HCT116 (cell line): ENCODE data around the gene DOCK10. TPM values are rescaled to one million over a fixed set of nuclear protein-coding genes. Genes with fewer than 3 reads are reported as not detected.

ENCODE experiments used
- ATAC-seq: fragments of 200-7000 bp; cut with Tn5 transposase; 2 replicates; pipeline ENCODE4 v1.9.1; 2020; ENCODE audit warnings: mild to moderate bottlenecking, moderate library complexity
- BruUV-seq: library from RNA; stranded (reverse); fragments of 400-500 nt; replicated peaks from 2 replicates; lab custom pipeline; 2021; lab: Mats Ljungman, UMichigan
- CTCF ChIA-PET: fragments of 300-600 bp; sonication (Branson Sonifier 250); formaldehyde crosslinking; loops from one replicate; lab custom pipeline; 2021; ENCODE audit warnings: antibody characterized with exemption; lab: Charles Lee
- POLR2A ChIA-PET: fragments of 300-600, 350-600 bp; sonication (Branson Sonifier 250); formaldehyde crosslinking; loops from one replicate; lab custom pipeline; 2021; ENCODE audit warnings: antibody characterized with exemption; lab: Charles Lee
- RAD21 ChIA-PET, 2 experiments: fragments of 300-600 bp; sonication (Branson Sonifier 250); formaldehyde crosslinking; loops; one replicate each; lab custom pipeline; 2023; ENCODE audit warnings: low total read pairs in 2 of 2; ENCODE audit not compliant: uncharacterized antibody in 2 of 2, unreplicated experiment in 2 of 2, low non-redundant PET in 1 of 2; lab: Charles Lee
- DNase-seq: peaks from one replicate; pipeline ENCODE4 v3.0.0-alpha.2; 2010; ENCODE audit warnings: low read depth, low spot score
- H2AFZ ChIP-seq: fragments of 200-600 bp; shearing (Covaris generic), sonication (generic); 2 replicates; pipeline ENCODE4 v1.6.1; 2017; ENCODE audit warnings: low read depth, mixed run types, mixed read lengths, antibody characterized with exemption, low read length; ENCODE audit not compliant: poor library complexity, severe bottlenecking
- H3K27ac ChIP-seq: 2 replicates; pipeline ENCODE4 v1.5.1; 2012; ENCODE audit warnings: low read depth, low read length
- H3K27me3 ChIP-seq: fragments of 200-600 bp; sonication (generic); 2 replicates; pipeline ENCODE4 v1.6.1; 2016; ENCODE audit warnings: mixed run types, low read length, mixed read lengths; ENCODE audit not compliant: insufficient read depth
- H3K36me3 ChIP-seq, 2 experiments: fragments of 200-500 bp in 1 of 2; fragments of 200-600 bp in 1 of 2; sonication (Bioruptor generic) in 1 of 2; sonication (generic) in 1 of 2; 2 replicates each; pipeline versions ENCODE4 v1.5.1 to v1.6.1; 2014 to 2016; ENCODE audit warnings: low read length in 2 of 2, inconsistent platforms in 1 of 2, mixed read lengths in 1 of 2, mixed run types in 1 of 2; ENCODE audit not compliant: insufficient read depth in 2 of 2, control insufficient read depth in 1 of 2
- H3K4me1 ChIP-seq, 2 experiments: fragments of 200-600 bp in 1 of 2; sonication (generic) in 1 of 2; 2 replicates each; pipeline versions ENCODE4 v1.5.1 to v1.6.1; 2012 to 2017; ENCODE audit warnings: low read length in 2 of 2, inconsistent platforms in 1 of 2, mild to moderate bottlenecking in 1 of 2, mixed read lengths in 1 of 2, mixed run types in 1 of 2, moderate library complexity in 1 of 2; ENCODE audit not compliant: insufficient read depth in 2 of 2, control insufficient read depth in 1 of 2
- H3K4me2 ChIP-seq: fragments of 200-600 bp; sonication (generic); 2 replicates; pipeline ENCODE4 v1.6.1; 2017; ENCODE audit warnings: mixed run types, low read length, mixed read lengths
- H3K4me3 ChIP-seq, 2 experiments: fragments of 200-600 bp in 1 of 2; sonication (generic) in 1 of 2; replicated peaks in 1 of 2; 2 replicates each; pipeline ENCODE4 v1.5.1; 2011 to 2016; ENCODE audit warnings: low read length in 2 of 2, control low read depth in 1 of 2, low read depth in 1 of 2, mild to moderate bottlenecking in 1 of 2, mixed read lengths in 1 of 2, mixed run types in 1 of 2
- H3K79me2 ChIP-seq: fragments of 200-600 bp; sonication (generic); 2 replicates; pipeline ENCODE4 v1.6.1; 2017; ENCODE audit warnings: mild to moderate bottlenecking, mixed run types, low read length, moderate library complexity, mixed read lengths; ENCODE audit not compliant: insufficient read depth
- H3K9ac ChIP-seq: fragments of 200-600 bp; sonication (generic); 2 replicates; pipeline ENCODE4 v1.6.1; 2016; ENCODE audit warnings: low read length, mixed read lengths
- H3K9me2 ChIP-seq: fragments of 200-600 bp; sonication (generic), shearing (Covaris generic); 2 replicates; pipeline ENCODE4 v1.6.1; 2017; ENCODE audit warnings: mixed run types, mild to moderate bottlenecking, moderate library complexity; ENCODE audit not compliant: insufficient read depth
- H3K9me3 ChIP-seq, 2 experiments: fragments of 200-500 bp in 1 of 2; fragments of 200-600 bp in 1 of 2; sonication (Bioruptor generic) in 1 of 2; sonication (generic) in 1 of 2; 2 replicates each; pipeline ENCODE4 v1.6.1; 2014 to 2017; ENCODE audit warnings: low read length in 2 of 2, mixed read lengths in 2 of 2, inconsistent platforms in 1 of 2, low read depth in 1 of 2, mild to moderate bottlenecking in 1 of 2, mixed run types in 1 of 2, moderate library complexity in 1 of 2; ENCODE audit not compliant: control insufficient read depth in 1 of 2, insufficient read depth in 1 of 2
- H4K20me1 ChIP-seq: fragments of 200-600 bp; sonication (generic), shearing (Covaris generic); 2 replicates; pipeline ENCODE4 v1.6.1; 2017; ENCODE audit warnings: mixed run types, mild to moderate bottlenecking, moderate library complexity; ENCODE audit not compliant: insufficient read depth
- ATF3 ChIP-seq: IDR thresholded peaks from 2 replicates; pipeline ENCODE4 v1.6.1; 2012
- CBX3 ChIP-seq: IDR thresholded peaks from 2 replicates; pipeline ENCODE4 v1.6.1; 2012; ENCODE audit warnings: low read depth
- CEBPB ChIP-seq: IDR thresholded peaks from 2 replicates; pipeline ENCODE4 v1.6.1; 2012; ENCODE audit warnings: low read depth
- CTCF ChIP-seq, 3 experiments: fragments of 200-600 bp in 1 of 3; sonication (generic) in 1 of 3; IDR thresholded peaks in 2 of 3; conservative IDR thresholded peaks in 1 of 3; 2 replicates each; pipeline ENCODE4 v1.5.1; 2012 to 2017; ENCODE audit warnings: low read depth in 2 of 3, low read length in 2 of 3, antibody characterized with exemption in 1 of 3, borderline replicate concordance in 1 of 3, control low read depth in 1 of 3, mild to moderate bottlenecking in 1 of 3, mixed read lengths in 1 of 3, mixed run types in 1 of 3, moderate library complexity in 1 of 3; ENCODE audit not compliant: insufficient read depth in 1 of 3
- EGR1 ChIP-seq: IDR thresholded peaks from 2 replicates; pipeline ENCODE4 v1.6.1; 2012; ENCODE audit warnings: low read depth
- EZH2phosphoT487 ChIP-seq: fragments of 200-600 bp; IDR thresholded peaks from 2 replicates; pipeline ENCODE4 v1.6.1; 2018; ENCODE audit warnings: antibody characterized with exemption, borderline replicate concordance
- FOSL1 ChIP-seq: IDR thresholded peaks from 2 replicates; pipeline ENCODE4 v1.6.1; 2012; ENCODE audit warnings: low read depth
- JUND ChIP-seq: IDR thresholded peaks from 2 replicates; pipeline ENCODE4 v1.6.1; 2012
- MAX ChIP-seq: IDR thresholded peaks from 2 replicates; pipeline ENCODE4 v1.6.1; 2012
- POLR2A ChIP-seq: IDR thresholded peaks from 2 replicates; pipeline ENCODE4 v1.7.0; 2011; ENCODE audit warnings: borderline replicate concordance; ENCODE audit not compliant: insufficient read depth, insufficient read length; ENCODE audit errors: extremely low read depth
- POLR2AphosphoS5 ChIP-seq: IDR thresholded peaks from 2 replicates; pipeline ENCODE4 v1.6.1; 2011; ENCODE audit warnings: mild to moderate bottlenecking, low read depth, low read length, moderate library complexity
- RAD21 ChIP-seq: IDR thresholded peaks from 2 replicates; pipeline ENCODE4 v1.6.1; 2012; ENCODE audit warnings: low read depth, mild to moderate bottlenecking
- REST ChIP-seq: IDR thresholded peaks from 2 replicates; pipeline ENCODE4 v1.6.1; 2012; ENCODE audit warnings: low read depth
- SIN3A ChIP-seq: IDR thresholded peaks from 2 replicates; pipeline ENCODE4 v1.6.1; 2012; ENCODE audit warnings: low read depth
- SP1 ChIP-seq: IDR thresholded peaks from 2 replicates; pipeline ENCODE4 v1.6.1; 2012; ENCODE audit warnings: low read depth
- SRF ChIP-seq: IDR thresholded peaks from 2 replicates; pipeline ENCODE4 v1.6.1; 2012; ENCODE audit warnings: low read depth
- TCF7L2 ChIP-seq: IDR thresholded peaks from 2 replicates; pipeline ENCODE4 v1.7.0; 2011; ENCODE audit warnings: borderline replicate concordance, inconsistent platforms; ENCODE audit not compliant: insufficient read depth, insufficient read length; ENCODE audit errors: extremely low read depth
- ZNF274 ChIP-seq: fragments of 200-500 bp; sonication (Bioruptor generic); IDR thresholded peaks from 2 replicates; pipeline ENCODE4 v1.6.1; 2014; ENCODE audit warnings: mild to moderate bottlenecking, low read depth, low read length, inconsistent platforms
- intact Hi-C: fragments of 100-400 bp; cut with micrococcal nuclease; formaldehyde crosslinking; loops from 2 replicates; pipeline ENCODE4 v1.10.0; 2022
- total RNA-seq: library from RNA; stranded (reverse); gene quantifications from one replicate; pipeline ENCODE4 v1.2.1, GENCODE V29; 2021; ENCODE audit not compliant: unreplicated experiment

Gene DOCK10
- total RNA-seq, 1 experiment from 2014 or later: 0.54 TPM

- Histone ChIP-seq H3K27me3 (no peaks in the 10 kb centered on the region), H2AFZ (no peak overlapping the region), H3K4me1 (no peaks in the 10 kb centered on the region), H3K36me3 (no peaks in the 10 kb centered on the region), H3K79me2 (no peaks in the 10 kb centered on the region), H3K9me2 (no peaks in the 10 kb centered on the region), H3K4me3 (no peak overlapping the region), H3K9me3 (no peaks in the 10 kb centered on the region), H4K20me1 (no peaks in the 10 kb centered on the region), H3K27ac (no peak overlapping the region), H3K9ac (no peak overlapping the region), H3K4me2 (no peak overlapping the region)
- ChIA-PET CTCF (no interaction called here), RAD21 (no interaction called here), POLR2A (no interaction called here)
- intact Hi-C loops: no loop called here
- DNase-seq: no peak
- BruUV-seq: no TSS peak
- TF ChIP-seq EZH2phosphoT487: no peak
- TF ChIP-seq MAX: no peak
- no peak for TF ChIP-seq EGR1
- TF ChIP-seq POLR2AphosphoS5: no peak
- TF ChIP-seq POLR2A: no peak
- no peak for TF ChIP-seq CBX3
- TF ChIP-seq SIN3A: no peak
- no peak for TF ChIP-seq FOSL1
- TF ChIP-seq ZNF274: no peak
- TF ChIP-seq ATF3: no peak
- no peak for TF ChIP-seq TCF7L2
- TF ChIP-seq JUND: no peak
- ATAC-seq: no peak
Measured at GRCh38 chr2:224723586-224724217, 318.6 kb downstream of the DOCK10 start.

GRCh38 chr2:224722770-224723169 is 319.5 kb downstream of the DOCK10 start:
- CTCF ChIA-PET: no interaction called here
- Histone ChIP-seq H3K9me3 (no peaks in the 10 kb centered on the region), H3K27ac (no peak overlapping the region), H3K4me3 (no peak overlapping the region), H3K4me2 (no peak overlapping the region), H2AFZ (no peak overlapping the region), H3K9ac (no peak overlapping the region), H4K20me1 (no peaks in the 10 kb centered on the region), H3K36me3 (no peaks in the 10 kb centered on the region), H3K4me1 (no peaks in the 10 kb centered on the region), H3K79me2 (no peaks in the 10 kb centered on the region), H3K9me2 (no peaks in the 10 kb centered on the region), H3K27me3 (no peaks in the 10 kb centered on the region)
- POLR2A ChIA-PET: no interaction called here
- no peak for ATAC-seq
- DNase-seq: no peak
- intact Hi-C loops: no loop called here
- RAD21 ChIA-PET: no interaction called here
- no TSS peak for BruUV-seq
- TF ChIP-seq CEBPB (no peak), SRF (no peak), REST (no peak), CBX3 (no peak), SIN3A (no peak), CTCF (IDR thresholded peaks at IDR 0.05 in 2 of 3, conservative IDR thresholded peaks at IDR 0.05 in 1 of 3; ENCODE audit: borderline replicate concordance in 1 of 3, insufficient read depth in 1 of 3, low read depth in 2 of 3, low read length in 2 of 3) (no peak), SP1 (no peak), RAD21 (no peak)
